Fibroblast of lung (primary cell): ENCODE measurements around the gene PGPEP1.
A peak's percentile ranks its signal among the peaks of the same experiment; 100 is the strongest.

Experiments
- CTCF ChIP-seq, 2 donors: IDR thresholded peaks in 1 of 2; conservative IDR thresholded peaks in 1 of 2; 1 replicate in 1 of 2; 2 replicates in 1 of 2; pipeline ENCODE4 v1.5.1; 2011 to 2012; ENCODE audit warnings: low read length in 2 of 2, control low read depth in 1 of 2, inconsistent platforms in 1 of 2, low read depth in 1 of 2, mild to moderate bottlenecking in 1 of 2
- EZH2 ChIP-seq: IDR thresholded peaks from 2 replicates; pipeline ENCODE4 v1.5.1; 2012; ENCODE audit warnings: low read length, control low read depth, mild to moderate bottlenecking; ENCODE audit errors: missing control alignments

- TF ChIP-seq EZH2 (no peak), CTCF (conservative IDR thresholded peaks at IDR 0.05 in 1 of 2, IDR thresholded peaks at IDR 0.05 in 1 of 2; ENCODE audit: low read depth in 1 of 2, low read length in 2 of 2) (peak; percentile 98)
Observed at GRCh38 chr19:18328340-18329034, 11.9 kb upstream of the PGPEP1 start.
